ENCODE results near the gene TRRAP. TPM values are rescaled to one million over a fixed set of nuclear protein-coding genes. Genes with fewer than 3 reads are reported as not detected.
A peak's percentile ranks its signal among the peaks of the same experiment; 100 is the strongest.

The TRRAP gene
- total RNA-seq, 2 experiments from 2014 or later = 44.5 to 46.5 TPM

GRCh38 chr7:98994046-98994944 is 116.0 kb downstream of the TRRAP start:
- peaks cover 32% of the 10 kb centered on the region for H3K4me1 Mint-ChIP-seq
- H3K9me3 Mint-ChIP-seq = no peaks in the 10 kb centered on the region
- DNase-seq = no peak
- no peaks in the 10 kb centered on the region for H3K27me3 Mint-ChIP-seq
- no peak overlapping the region for H3K27ac Mint-ChIP-seq
- no peak overlapping the region for H3K4me3 Mint-ChIP-seq
- peaks cover 36% of the 10 kb centered on the region for H3K36me3 Mint-ChIP-seq

GRCh38 chr7:98995111-98995510 is 116.8 kb downstream of the TRRAP start:
- Mint-ChIP-seq H3K4me1 (peaks cover 28% of the 10 kb centered on the region), H3K36me3 (peaks cover 31% of the 10 kb centered on the region), H3K27ac (no peak overlapping the region), H3K27me3 (no peaks in the 10 kb centered on the region), H3K4me3 (no peak overlapping the region), H3K9me3 (no peaks in the 10 kb centered on the region)
- no peak for DNase-seq

GRCh38 chr7:98995523-98996149 is 117.3 kb downstream of the TRRAP start:
- H3K27ac Mint-ChIP-seq = peak overlapping the region; percentile 50
- H3K4me3 Mint-ChIP-seq = peak overlapping the region; percentile 15
- H3K4me1 Mint-ChIP-seq = peaks cover 29% of the 10 kb centered on the region
- no peak for DNase-seq
- H3K9me3 Mint-ChIP-seq = no peaks in the 10 kb centered on the region
- H3K27me3 Mint-ChIP-seq = no peaks in the 10 kb centered on the region
- peaks cover 28% of the 10 kb centered on the region for H3K36me3 Mint-ChIP-seq

GRCh38 chr7:98996150-98996552 is 117.8 kb downstream of the TRRAP start:
- peak; percentile 31 for DNase-seq
- H3K27ac Mint-ChIP-seq = peak overlapping the region; percentile 50
- peak overlapping the region; percentile 3 for H3K4me3 Mint-ChIP-seq
- H3K4me1 Mint-ChIP-seq = peaks cover 32% of the 10 kb centered on the region
- H3K9me3 Mint-ChIP-seq = no peaks in the 10 kb centered on the region
- H3K27me3 Mint-ChIP-seq = no peaks in the 10 kb centered on the region
- peaks cover 31% of the 10 kb centered on the region for H3K36me3 Mint-ChIP-seq

GRCh38 chr7:98997846-98998245 is 119.5 kb downstream of the TRRAP start:
- Mint-ChIP-seq H3K4me1 (peaks cover 35% of the 10 kb centered on the region), H3K9me3 (no peaks in the 10 kb centered on the region), H3K27me3 (no peaks in the 10 kb centered on the region), H3K36me3 (peaks cover 25% of the 10 kb centered on the region), H3K27ac (no peak overlapping the region), H3K4me3 (no peak overlapping the region)
- no peak for DNase-seq

GRCh38 chr7:98998821-98999725 is 120.7 kb downstream of the TRRAP start:
- Mint-ChIP-seq H3K9me3 (no peaks in the 10 kb centered on the region), H3K4me1 (peaks cover 39% of the 10 kb centered on the region), H3K4me3 (no peak overlapping the region), H3K27me3 (no peaks in the 10 kb centered on the region), H3K27ac (no peak overlapping the region), H3K36me3 (peaks cover 25% of the 10 kb centered on the region)
- no peak for DNase-seq

- H3K9me3 Mint-ChIP-seq = no peaks in the 10 kb centered on the region
- peak overlapping the region; percentile 95 for H3K27ac Mint-ChIP-seq
- no peak for DNase-seq
- peak overlapping the region; percentile 60 for H3K4me3 Mint-ChIP-seq
- peaks cover 23% of the 10 kb centered on the region for H3K36me3 Mint-ChIP-seq
- peaks cover 39% of the 10 kb centered on the region for H3K4me1 Mint-ChIP-seq
- no peaks in the 10 kb centered on the region for H3K27me3 Mint-ChIP-seq
Observed at GRCh38 chr7:99000196-99000903, 122.0 kb downstream of the TRRAP start.

GRCh38 chr7:99000904-99001465 is 122.7 kb downstream of the TRRAP start:
- peak; percentile 61 for DNase-seq
- Mint-ChIP-seq H3K4me3 (peak overlapping the region; percentile 60), H3K36me3 (peaks cover 20% of the 10 kb centered on the region), H3K27ac (peak overlapping the region; percentile 95), H3K4me1 (peaks cover 33% of the 10 kb centered on the region), H3K27me3 (no peaks in the 10 kb centered on the region), H3K9me3 (no peaks in the 10 kb centered on the region)

GRCh38 chr7:99001482-99002147 is 123.3 kb downstream of the TRRAP start:
- peak; percentile 30 for DNase-seq
- Mint-ChIP-seq H3K36me3 (peaks cover 18% of the 10 kb centered on the region), H3K4me3 (peak overlapping the region; percentile 60)

GRCh38 chr7:99002148-99002826 is 124.0 kb downstream of the TRRAP start:
- no peak for DNase-seq
- Mint-ChIP-seq H3K4me3 (peak overlapping the region; percentile 14), H3K36me3 (peaks cover 21% of the 10 kb centered on the region)

More at GRCh38 chr7:99001482-99002147, 123.3 kb downstream of the TRRAP start:
- peak overlapping the region; percentile 95 for H3K27ac Mint-ChIP-seq
- no peaks in the 10 kb centered on the region for H3K9me3 Mint-ChIP-seq
- H3K27me3 Mint-ChIP-seq = no peaks in the 10 kb centered on the region
- H3K4me1 Mint-ChIP-seq = peaks cover 27% of the 10 kb centered on the region

GRCh38 chr7:99002827-99003212 is 124.5 kb downstream of the TRRAP start:
- no peak for DNase-seq
- Mint-ChIP-seq H3K27ac (peak overlapping the region; percentile 95), H3K9me3 (no peaks in the 10 kb centered on the region), H3K4me1 (peaks cover 25% of the 10 kb centered on the region), H3K27me3 (no peaks in the 10 kb centered on the region), H3K36me3 (peaks cover 21% of the 10 kb centered on the region), H3K4me3 (no peak overlapping the region)

More at GRCh38 chr7:99002148-99002826, 124.0 kb downstream of the TRRAP start:
- Mint-ChIP-seq H3K4me1 (peaks cover 27% of the 10 kb centered on the region), H3K9me3 (no peaks in the 10 kb centered on the region), H3K27ac (peak overlapping the region; percentile 95), H3K27me3 (no peaks in the 10 kb centered on the region)

- Mint-ChIP-seq H3K36me3 (peaks cover 23% of the 10 kb centered on the region), H3K9me3 (no peaks in the 10 kb centered on the region), H3K4me3 (no peak overlapping the region), H3K4me1 (peaks cover 23% of the 10 kb centered on the region), H3K27me3 (no peaks in the 10 kb centered on the region), H3K27ac (peak overlapping the region; percentile 72)
- DNase-seq = no peak
Observed at GRCh38 chr7:99003419-99003818, 125.1 kb downstream of the TRRAP start.

- Mint-ChIP-seq H3K9me3 (no peaks in the 10 kb centered on the region), H3K36me3 (peaks cover 23% of the 10 kb centered on the region)
- no peak for DNase-seq
Observed at GRCh38 chr7:99004216-99004615, 125.9 kb downstream of the TRRAP start.

More at GRCh38 chr7:99004216-99004615, 125.9 kb downstream of the TRRAP start:
- Mint-ChIP-seq H3K4me3 (no peak overlapping the region), H3K27ac (no peak overlapping the region), H3K27me3 (no peaks in the 10 kb centered on the region), H3K4me1 (peaks cover 20% of the 10 kb centered on the region)

All from activated naive CD8-positive, alpha-beta T cell treated with anti-CD3 and anti-CD28 coated beads for 36 hours (primary cell).